Tibial nerve (tissue), 4 donors: Measurements from ENCODE around the gene ZNF467.

Source experiments
- EP300 ChIP-seq, 2 donors: sonication (generic); formaldehyde crosslinking; IDR thresholded peaks; one replicate each; pipeline ENCODE4 v1.6.1; 2017; ENCODE audit warnings: antibody characterized with exemption in 2 of 2, mild to moderate bottlenecking in 1 of 2
- POLR2A ChIP-seq, 2 donors: fragments of 450-650 bp; IDR thresholded peaks; one replicate each; pipeline ENCODE4 v1.6.1; 2017; ENCODE audit warnings: antibody characterized with exemption in 2 of 2, mild to moderate bottlenecking in 2 of 2, moderate library complexity in 2 of 2
- TF ChIP-seq, protein P1 (sequence below), 5 experiments: fragments of 200-600 bp in 3 of 5; fragments of 450-650 bp in 2 of 5; sonication (generic) in 3 of 5; IDR thresholded peaks; one replicate each; pipeline ENCODE4 v1.5.1; 2016 to 2019; ENCODE audit warnings: antibody characterized with exemption in 5 of 5, mild to moderate bottlenecking in 3 of 5, moderate library complexity in 2 of 5

DNA sequence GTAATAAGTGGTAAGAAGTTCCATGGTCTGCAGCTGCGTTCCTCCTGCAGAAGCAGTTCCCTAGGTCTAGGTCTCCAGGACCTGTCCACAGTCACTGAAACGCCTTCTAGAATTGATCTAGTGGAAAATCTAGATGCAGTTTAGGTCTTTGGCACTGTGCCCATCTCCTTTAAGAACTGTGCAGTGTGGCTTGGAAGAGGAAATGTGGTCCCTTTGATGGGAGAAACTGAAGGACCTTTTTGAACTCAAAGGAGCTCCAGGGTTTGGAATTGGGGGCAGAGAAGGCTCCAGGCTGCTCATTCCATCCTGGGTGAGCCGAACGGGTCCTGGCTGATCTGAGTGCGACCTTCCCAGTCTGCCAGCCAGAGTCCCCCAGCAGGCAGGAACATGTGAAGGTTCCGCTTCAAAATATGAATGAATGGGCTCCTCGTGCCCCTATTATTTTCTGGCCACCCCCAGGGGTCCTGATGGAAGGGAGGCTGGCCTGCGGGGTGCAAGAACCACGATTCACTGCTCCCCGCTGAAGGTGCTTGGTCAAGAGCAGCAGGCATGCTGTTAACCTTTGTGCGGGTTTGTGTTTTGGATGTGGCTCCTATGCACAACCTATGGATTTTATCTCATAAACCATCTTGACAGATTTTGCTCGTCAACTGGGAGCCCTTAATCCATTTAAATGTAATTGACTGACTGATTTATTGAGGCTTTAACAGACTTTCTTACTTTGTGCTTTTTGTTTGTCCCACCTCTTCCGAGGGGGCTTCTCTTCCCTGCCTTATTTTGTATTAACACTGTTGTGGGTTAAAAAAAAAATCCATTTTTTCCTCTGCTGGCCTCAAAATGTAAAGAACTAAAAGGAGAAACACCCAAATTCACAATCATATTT is 36.7 kb downstream of the ZNF467 start:
- TF ChIP-seq POLR2A (IDR thresholded peaks at IDR 0.05) (no peak), EP300 (IDR thresholded peaks at IDR 0.05) (no peak)
- TF ChIP-seq, protein P1, sequence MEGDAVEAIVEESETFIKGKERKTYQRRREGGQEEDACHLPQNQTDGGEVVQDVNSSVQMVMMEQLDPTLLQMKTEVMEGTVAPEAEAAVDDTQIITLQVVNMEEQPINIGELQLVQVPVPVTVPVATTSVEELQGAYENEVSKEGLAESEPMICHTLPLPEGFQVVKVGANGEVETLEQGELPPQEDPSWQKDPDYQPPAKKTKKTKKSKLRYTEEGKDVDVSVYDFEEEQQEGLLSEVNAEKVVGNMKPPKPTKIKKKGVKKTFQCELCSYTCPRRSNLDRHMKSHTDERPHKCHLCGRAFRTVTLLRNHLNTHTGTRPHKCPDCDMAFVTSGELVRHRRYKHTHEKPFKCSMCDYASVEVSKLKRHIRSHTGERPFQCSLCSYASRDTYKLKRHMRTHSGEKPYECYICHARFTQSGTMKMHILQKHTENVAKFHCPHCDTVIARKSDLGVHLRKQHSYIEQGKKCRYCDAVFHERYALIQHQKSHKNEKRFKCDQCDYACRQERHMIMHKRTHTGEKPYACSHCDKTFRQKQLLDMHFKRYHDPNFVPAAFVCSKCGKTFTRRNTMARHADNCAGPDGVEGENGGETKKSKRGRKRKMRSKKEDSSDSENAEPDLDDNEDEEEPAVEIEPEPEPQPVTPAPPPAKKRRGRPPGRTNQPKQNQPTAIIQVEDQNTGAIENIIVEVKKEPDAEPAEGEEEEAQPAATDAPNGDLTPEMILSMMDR (IDR thresholded peaks at IDR 0.05), result no peak
